Neuronal stem cell (in vitro differentiated cells): ENCODE data around the gene PPM1K.
A peak's percentile ranks its signal among the peaks of the same experiment; 100 is the strongest.

ENCODE experiments used
- DNase-seq: peaks from one replicate; pipeline ENCODE4 v3.0.0-alpha.2; 2013; ENCODE audit warnings: low spot score
- H2AFZ ChIP-seq: one replicate; pipeline ENCODE4 v1.6.1; 2013; ENCODE audit warnings: mild to moderate bottlenecking, low read length, inconsistent platforms
- H2AK5ac ChIP-seq: 2 replicates; pipeline ENCODE4 v1.6.1; 2013; ENCODE audit warnings: low read depth, mild to moderate bottlenecking, inconsistent platforms, low read length, moderate library complexity, mixed read lengths
- H2BK120ac ChIP-seq: 2 replicates; pipeline ENCODE4 v1.6.1; 2013; ENCODE audit warnings: low read depth, mild to moderate bottlenecking, inconsistent platforms, low read length, moderate library complexity, mixed read lengths
- H2BK12ac ChIP-seq: one replicate; pipeline ENCODE4 v1.6.1; 2013; ENCODE audit warnings: low read length, inconsistent platforms
- H2BK15ac ChIP-seq: 2 replicates; pipeline ENCODE4 v1.6.1; 2013; ENCODE audit warnings: mild to moderate bottlenecking, low read length, inconsistent platforms, mixed read lengths
- H2BK5ac ChIP-seq: one replicate; pipeline ENCODE4 v1.6.1; 2013; ENCODE audit warnings: inconsistent platforms, mild to moderate bottlenecking, low read length, moderate library complexity
- H3K14ac ChIP-seq: one replicate; pipeline ENCODE4 v1.6.1; 2013; ENCODE audit warnings: low read length, inconsistent platforms
- H3K18ac ChIP-seq: 2 replicates; pipeline ENCODE4 v1.6.1; 2013; ENCODE audit warnings: low read length, inconsistent platforms
- H3K23ac ChIP-seq: 2 replicates; pipeline ENCODE4 v1.6.1; 2013; ENCODE audit warnings: low read depth, mild to moderate bottlenecking, mixed read lengths, low read length, inconsistent platforms; ENCODE audit not compliant: poor library complexity
- H3K27ac ChIP-seq: replicated peaks from 3 replicates; pipeline ENCODE4 v1.5.1; 2013; ENCODE audit warnings: low read length, inconsistent platforms
- H3K27me3 ChIP-seq, 3 experiments: 2 replicates each; pipeline ENCODE4 v1.6.1; 2013; ENCODE audit warnings: low read length in 3 of 3, mild to moderate bottlenecking in 2 of 3, inconsistent platforms in 1 of 3, low read depth in 1 of 3, mixed read lengths in 1 of 3, moderate library complexity in 1 of 3; ENCODE audit not compliant: control insufficient read depth in 3 of 3, insufficient read depth in 3 of 3
- H3K36me3 ChIP-seq, 2 donors: replicated peaks in 1 of 2; 2 replicates each; pipeline ENCODE4 v1.6.1; 2013; ENCODE audit warnings: low read length in 2 of 2; ENCODE audit not compliant: control insufficient read depth in 2 of 2, insufficient read depth in 2 of 2
- H3K4ac ChIP-seq: 2 replicates; pipeline ENCODE4 v1.6.1; 2013; ENCODE audit warnings: inconsistent platforms, mild to moderate bottlenecking, low read length, moderate library complexity
- H3K4me1 ChIP-seq, 2 donors: 1 replicate in 1 of 2; 2 replicates in 1 of 2; pipeline ENCODE4 v1.6.1; 2013; ENCODE audit warnings: low read length in 2 of 2, low read depth in 1 of 2; ENCODE audit not compliant: control insufficient read depth in 2 of 2, insufficient read depth in 1 of 2
- H3K4me2 ChIP-seq: one replicate; pipeline ENCODE4 v1.6.1; 2013; ENCODE audit warnings: mild to moderate bottlenecking, low read length, inconsistent platforms; ENCODE audit not compliant: insufficient read depth, poor library complexity, severe bottlenecking
- H3K4me3 ChIP-seq, 2 donors: 2 replicates each; pipeline ENCODE4 v1.5.1; 2013; ENCODE audit warnings: low read length in 2 of 2, mild to moderate bottlenecking in 2 of 2, inconsistent platforms in 1 of 2, moderate library complexity in 1 of 2
- H3K79me1 ChIP-seq: one replicate; pipeline ENCODE4 v1.6.1; 2013; ENCODE audit warnings: low read depth, mild to moderate bottlenecking, inconsistent platforms, low read length, moderate library complexity
- H3K9ac ChIP-seq: one replicate; pipeline ENCODE4 v1.6.1; 2013; ENCODE audit warnings: mild to moderate bottlenecking, low read depth, low read length, inconsistent platforms; ENCODE audit not compliant: poor library complexity
- H3K9me3 ChIP-seq, 2 donors: replicated peaks in 1 of 2; 2 replicates each; pipeline versions ENCODE3 to v1.6.1; 2013; ENCODE audit warnings: low read length in 2 of 2, mild to moderate bottlenecking in 2 of 2, inconsistent platforms in 1 of 2, low read depth in 1 of 2, mixed read lengths in 1 of 2, moderate library complexity in 1 of 2; ENCODE audit not compliant: control insufficient read depth in 2 of 2, insufficient read depth in 1 of 2
- H4K8ac ChIP-seq: one replicate; pipeline ENCODE4 v1.6.1; 2013; ENCODE audit warnings: low read depth, mild to moderate bottlenecking, inconsistent platforms, low read length, moderate library complexity
- H4K91ac ChIP-seq: one replicate; pipeline ENCODE4 v1.6.1; 2013; ENCODE audit warnings: low read length, low read depth, mild to moderate bottlenecking, inconsistent platforms; ENCODE audit not compliant: poor library complexity
- WGBS, 2 donors: extraction: QIAGEN DNeasy Blood & Tissue Kit; methylation state at CpG; one replicate each; pipeline ENCODE4 v1.1.7; 2013; ENCODE audit warnings: missing lambda C conversion rate in 2 of 2, mixed read lengths in 1 of 2; ENCODE audit not compliant: insufficient read length in 2 of 2, insufficient replicate concordance in 1 of 2; ENCODE audit errors: extremely low coverage in 2 of 2; 5-methylcytosine and 5-hydroxymethylcytosine counted together

PPM1K gene

DNA sequence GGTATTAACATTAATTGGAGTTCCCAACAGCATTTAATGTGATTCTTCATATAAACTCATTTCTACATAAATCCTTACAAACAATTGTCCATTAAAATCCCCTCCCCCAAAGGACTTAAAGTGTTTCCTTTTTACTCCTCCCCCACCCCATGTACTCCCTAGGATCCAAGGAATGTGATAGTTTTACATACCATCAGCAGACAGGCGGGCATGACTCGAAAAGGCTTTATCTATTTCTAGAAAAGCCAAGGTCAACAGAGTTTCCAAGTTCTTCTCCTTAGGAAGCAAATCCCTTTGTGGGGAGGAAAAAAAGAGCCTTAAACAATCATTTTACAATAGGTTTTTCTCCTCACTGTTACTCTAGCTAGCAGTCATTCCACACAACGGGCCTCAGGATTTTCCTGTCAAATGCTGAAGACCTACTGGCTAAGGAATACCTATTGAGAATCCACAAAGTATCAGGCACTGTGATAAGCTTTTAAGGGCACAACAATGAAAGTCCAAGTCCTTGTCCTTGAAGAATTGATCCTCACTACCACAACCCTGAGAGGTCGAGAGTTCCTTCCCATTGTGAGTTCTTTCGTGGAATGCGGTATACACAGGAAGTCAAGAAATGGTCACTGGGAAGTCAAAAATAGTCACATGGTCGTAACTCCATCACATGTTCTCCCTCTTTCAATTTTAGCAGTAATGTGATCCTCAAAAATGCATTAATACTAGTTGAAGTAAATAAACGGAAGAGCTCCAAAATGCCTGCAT, 7.2 kb downstream of the PPM1K start:
- H3K14ac ChIP-seq = no peak overlapping the region
- no peak overlapping the region for H2AK5ac ChIP-seq
- no peak overlapping the region for H2BK15ac ChIP-seq
- H2AFZ ChIP-seq = peak overlapping the region; percentile 69
- H3K36me3 ChIP-seq = peaks cover 0 to 7% of the 10 kb centered on the region in 2 donors
- no peak overlapping the region for H3K4ac ChIP-seq
- no CpG with 5 or more reads among the region's 8 CpGs for WGBS, 2 donors
- peaks cover 0 to 5% of the 10 kb centered on the region in 2 donors for H3K9me3 ChIP-seq
- H4K8ac ChIP-seq = no peak overlapping the region
- no peak overlapping the region for H3K27ac ChIP-seq
- no peak overlapping the region for H3K4me2 ChIP-seq
- H3K18ac ChIP-seq = no peak overlapping the region
- H4K91ac ChIP-seq = no peak overlapping the region
- no peak overlapping the region for H2BK5ac ChIP-seq
- no peak for DNase-seq
- H3K4me1 ChIP-seq = peaks cover 0 to 17% of the 10 kb centered on the region in 2 donors
- H3K4me3 ChIP-seq = peak overlapping the region in 1 of 2 donors; percentile 37
- no peak overlapping the region for H3K9ac ChIP-seq
- H3K27me3 ChIP-seq = peaks cover 0 to 2% (median 0%) of the 10 kb centered on the region in 3 experiments
- H2BK12ac ChIP-seq = no peak overlapping the region
- no peak overlapping the region for H3K23ac ChIP-seq
- no peak overlapping the region for H2BK120ac ChIP-seq
- H3K79me1 ChIP-seq = no peaks in the 10 kb centered on the region

DNA sequence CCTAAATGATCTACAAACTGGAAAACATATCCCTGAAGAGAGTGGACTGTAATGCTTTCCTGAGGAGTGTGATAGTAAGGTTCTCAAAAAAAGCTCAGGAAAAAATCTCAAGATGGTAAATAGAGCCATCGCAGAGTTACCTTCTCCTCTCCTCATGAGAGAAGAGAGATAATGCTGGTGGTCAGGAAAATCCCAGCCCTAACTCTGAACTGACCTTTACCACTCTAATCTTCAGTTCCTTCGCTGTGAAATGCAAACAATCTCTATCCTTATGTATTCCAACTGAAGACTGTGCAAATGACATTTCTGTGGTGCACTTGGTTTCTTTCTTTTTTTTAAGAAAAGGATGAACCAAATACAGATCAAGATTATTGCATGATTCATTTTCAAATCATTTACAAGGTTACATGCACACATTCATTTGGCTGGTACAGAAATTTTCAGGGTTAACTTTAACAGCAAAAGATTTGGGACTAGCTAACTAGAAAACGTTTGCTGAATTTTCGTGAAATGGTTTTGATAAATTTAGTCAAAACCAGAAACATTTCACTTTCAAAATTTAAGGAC, 8.3 kb downstream of the PPM1K start:
- no peak overlapping the region for H3K23ac ChIP-seq
- no peak overlapping the region for H4K8ac ChIP-seq
- peaks cover under 1 to 7% of the 10 kb centered on the region in 2 donors for H3K36me3 ChIP-seq
- H3K4me1 ChIP-seq = peaks cover 0 to 17% of the 10 kb centered on the region in 2 donors
- no peak overlapping the region for H3K9ac ChIP-seq
- no peak overlapping the region for H3K27ac ChIP-seq
- H4K91ac ChIP-seq = no peak overlapping the region
- H2AFZ ChIP-seq = no peak overlapping the region
- no peak overlapping the region for H3K14ac ChIP-seq
- H3K9me3 ChIP-seq = peaks cover 0 to 5% of the 10 kb centered on the region in 2 donors
- H3K4me2 ChIP-seq = no peak overlapping the region
- no CpG with 5 or more reads among the region's 4 CpGs for WGBS, 2 donors
- no peak for DNase-seq
- no peak overlapping the region for H3K4ac ChIP-seq
- no peak overlapping the region for H2BK120ac ChIP-seq
- peak overlapping the region in 1 of 2 donors; percentile 37 for H3K4me3 ChIP-seq
- H3K18ac ChIP-seq = no peak overlapping the region
- no peaks in the 10 kb centered on the region for H3K79me1 ChIP-seq
- no peaks in the 10 kb centered on the region for H3K27me3 ChIP-seq
- H2BK5ac ChIP-seq = no peak overlapping the region
- H2BK15ac ChIP-seq = no peak overlapping the region
- no peak overlapping the region for H2AK5ac ChIP-seq
- no peak overlapping the region for H2BK12ac ChIP-seq

DNA sequence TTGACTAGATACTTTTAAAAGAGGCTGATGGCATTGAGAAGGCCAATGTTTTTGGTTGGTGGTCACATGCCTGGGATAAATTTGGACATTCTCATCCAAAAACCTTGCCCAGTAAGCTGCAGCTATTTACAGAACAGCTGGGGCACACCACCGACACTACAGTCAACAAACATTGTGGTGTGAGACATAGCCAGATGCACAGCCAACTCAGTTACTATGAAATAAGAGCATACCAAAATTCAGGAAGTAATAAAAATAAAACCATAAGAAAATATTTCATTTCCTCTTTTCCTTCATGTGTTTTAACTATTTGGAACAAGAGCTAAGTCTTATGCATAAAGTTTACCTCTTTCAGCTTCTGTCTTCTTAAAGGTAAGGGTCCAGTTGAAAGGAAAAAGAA, 8.8 kb downstream of the PPM1K start:
- WGBS, 2 donors = no CpG with 5 or more reads among the region's 1 CpG
- H3K4me2 ChIP-seq = no peak overlapping the region
- H2BK5ac ChIP-seq = no peak overlapping the region
- H2BK12ac ChIP-seq = no peak overlapping the region
- no peak overlapping the region for H3K14ac ChIP-seq
- no peaks in the 10 kb centered on the region for H3K79me1 ChIP-seq
- H3K27me3 ChIP-seq = no peaks in the 10 kb centered on the region
- peaks cover 0 to 17% of the 10 kb centered on the region in 2 donors for H3K4me1 ChIP-seq
- H3K9ac ChIP-seq = no peak overlapping the region
- H3K36me3 ChIP-seq = peaks cover 1 to 7% of the 10 kb centered on the region in 2 donors
- no peak overlapping the region for H3K23ac ChIP-seq
- no peak for DNase-seq
- no peak overlapping the region for H3K27ac ChIP-seq
- H3K18ac ChIP-seq = no peak overlapping the region
- no peak overlapping the region for H3K4ac ChIP-seq
- peak overlapping the region in 1 of 2 donors; percentile 37 for H3K4me3 ChIP-seq
- no peak overlapping the region for H2BK15ac ChIP-seq
- no peak overlapping the region for H2AFZ ChIP-seq
- H4K8ac ChIP-seq = no peak overlapping the region
- peaks cover 0 to 5% of the 10 kb centered on the region in 2 donors for H3K9me3 ChIP-seq
- no peak overlapping the region for H2AK5ac ChIP-seq
- no peak overlapping the region for H2BK120ac ChIP-seq
- H4K91ac ChIP-seq = no peak overlapping the region

DNA sequence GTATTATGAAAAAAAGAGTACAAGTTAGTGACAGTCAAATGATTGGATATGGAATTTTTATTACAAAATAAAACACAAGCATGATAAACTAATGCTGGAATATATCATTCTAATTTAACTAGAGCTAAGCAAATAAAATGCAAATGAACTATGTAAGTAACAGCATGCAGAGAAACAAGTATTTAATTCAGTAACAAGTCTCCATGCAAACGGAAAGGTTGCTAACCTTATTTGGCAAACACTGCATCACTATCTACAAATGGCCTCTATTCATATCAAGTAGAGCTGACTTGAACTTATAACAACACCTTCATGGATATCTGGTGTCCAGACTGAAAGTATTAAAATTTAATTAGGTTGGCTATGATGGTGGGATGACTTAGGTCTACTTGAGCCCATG, 15.4 kb downstream of the PPM1K start:
- Histone ChIP-seq H3K4me2 (no peak overlapping the region), H3K4me1 (no peaks in the 10 kb centered on the region), H3K79me1 (no peaks in the 10 kb centered on the region), H4K8ac (no peak overlapping the region), H3K18ac (no peak overlapping the region), H3K9me3 (peaks cover 0 to 2% of the 10 kb centered on the region in 2 donors), H3K27me3 (no peaks in the 10 kb centered on the region), H3K9ac (no peak overlapping the region), H3K27ac (no peak overlapping the region), H2BK120ac (no peak overlapping the region), H4K91ac (no peak overlapping the region), H3K36me3 (peaks cover 7 to 47% of the 10 kb centered on the region in 2 donors), H2BK15ac (no peak overlapping the region), H3K23ac (no peak overlapping the region), H2BK5ac (no peak overlapping the region), H3K14ac (no peak overlapping the region), H2BK12ac (no peak overlapping the region), H3K4ac (no peak overlapping the region), H2AFZ (no peak overlapping the region), H3K4me3 (no peak overlapping the region), H2AK5ac (no peak overlapping the region)
- no CpG with 5 or more reads among the region's 1 CpG for WGBS, 2 donors
- no peak for DNase-seq
